WTC11 (cell line): Measurements from ENCODE around the gene BBS9.

Source experiments
- E2F4 ChIP-seq: sonication (generic); formaldehyde crosslinking; IDR thresholded peaks from 2 replicates; pipeline ENCODE4 v1.8.1; 2022; ENCODE audit warnings: low read depth, mild to moderate bottlenecking, moderate library complexity, missing genetic modification reagents, borderline replicate concordance
- ETV6 ChIP-seq: sonication (generic); formaldehyde crosslinking; IDR thresholded peaks from 2 replicates; pipeline ENCODE4 v1.8.1; 2022; ENCODE audit warnings: mild to moderate bottlenecking, missing genetic modification reagents
- FOXJ3 ChIP-seq: sonication (generic); formaldehyde crosslinking; IDR thresholded peaks from 2 replicates; pipeline ENCODE4 v1.9.0; 2021; ENCODE audit warnings: missing genetic modification reagents, mild to moderate bottlenecking, borderline replicate concordance
- FOXP1 ChIP-seq: sonication (generic); formaldehyde crosslinking; IDR thresholded peaks from 2 replicates; pipeline ENCODE4 v1.8.0; 2022; ENCODE audit warnings: missing genetic modification reagents, mild to moderate bottlenecking, moderate library complexity, borderline replicate concordance
- MYBL2 ChIP-seq: sonication (generic); formaldehyde crosslinking; IDR thresholded peaks from 2 replicates; pipeline ENCODE4 v1.8.1; 2023; ENCODE audit warnings: mild to moderate bottlenecking, moderate library complexity, missing genetic modification reagents
- TEAD4 ChIP-seq: sonication (generic); formaldehyde crosslinking; IDR thresholded peaks from 2 replicates; pipeline ENCODE4 v1.8.0; 2022; ENCODE audit warnings: mild to moderate bottlenecking, missing genetic modification reagents
- ZNF263 ChIP-seq: sonication (generic); formaldehyde crosslinking; IDR thresholded peaks from 2 replicates; pipeline ENCODE4 v1.8.1; 2022; ENCODE audit warnings: low read depth, mild to moderate bottlenecking, moderate library complexity, missing genetic modification reagents
- ZSCAN18 ChIP-seq: fragments of 250-450 bp; sonication (Bioruptor Pico); IDR thresholded peaks from 2 replicates; pipeline ENCODE4 v2.1.2; 2022; ENCODE audit warnings: mild to moderate bottlenecking, moderate library complexity
- TF ChIP-seq, protein P1 (sequence below): fragments of 200-600 bp; IDR thresholded peaks from 2 replicates; pipeline ENCODE4 v1.8.0; 2022; ENCODE audit warnings: antibody characterized with exemption
- TF ChIP-seq, protein P2 (sequence below): sonication (generic); formaldehyde crosslinking; IDR thresholded peaks from 2 replicates; pipeline ENCODE4 v1.8.0; 2022; ENCODE audit warnings: mild to moderate bottlenecking, missing genetic modification reagents
- TF ChIP-seq, protein P3 (sequence below): sonication (generic); formaldehyde crosslinking; IDR thresholded peaks from 2 replicates; pipeline ENCODE4 v1.8.0; 2023; ENCODE audit warnings: mild to moderate bottlenecking, missing genetic modification reagents
- TF ChIP-seq, protein P4 (sequence below): sonication (generic); formaldehyde crosslinking; IDR thresholded peaks from 2 replicates; pipeline ENCODE4 v1.8.0; 2022; ENCODE audit warnings: missing genetic modification reagents

DNA sequence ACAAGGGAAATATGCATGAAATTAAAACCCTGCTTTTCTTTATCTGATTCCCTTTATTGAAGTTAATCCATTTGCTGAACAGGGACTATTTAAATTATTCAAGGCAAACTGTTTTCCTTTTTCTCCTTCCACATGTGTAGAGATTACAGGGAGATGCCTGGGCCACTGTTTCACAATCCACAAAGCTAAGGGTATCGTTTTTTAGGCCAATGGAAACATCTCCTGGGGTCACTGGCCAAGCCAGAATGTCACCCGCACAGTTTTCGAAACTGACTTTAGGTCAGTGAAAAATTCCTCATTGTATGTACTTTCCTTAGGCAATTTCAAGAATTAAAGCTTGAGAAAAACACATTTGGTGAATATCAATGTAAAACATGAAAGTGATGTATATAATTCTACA, 516.8 kb downstream of the BBS9 start:
- TF ChIP-seq, protein P1, sequence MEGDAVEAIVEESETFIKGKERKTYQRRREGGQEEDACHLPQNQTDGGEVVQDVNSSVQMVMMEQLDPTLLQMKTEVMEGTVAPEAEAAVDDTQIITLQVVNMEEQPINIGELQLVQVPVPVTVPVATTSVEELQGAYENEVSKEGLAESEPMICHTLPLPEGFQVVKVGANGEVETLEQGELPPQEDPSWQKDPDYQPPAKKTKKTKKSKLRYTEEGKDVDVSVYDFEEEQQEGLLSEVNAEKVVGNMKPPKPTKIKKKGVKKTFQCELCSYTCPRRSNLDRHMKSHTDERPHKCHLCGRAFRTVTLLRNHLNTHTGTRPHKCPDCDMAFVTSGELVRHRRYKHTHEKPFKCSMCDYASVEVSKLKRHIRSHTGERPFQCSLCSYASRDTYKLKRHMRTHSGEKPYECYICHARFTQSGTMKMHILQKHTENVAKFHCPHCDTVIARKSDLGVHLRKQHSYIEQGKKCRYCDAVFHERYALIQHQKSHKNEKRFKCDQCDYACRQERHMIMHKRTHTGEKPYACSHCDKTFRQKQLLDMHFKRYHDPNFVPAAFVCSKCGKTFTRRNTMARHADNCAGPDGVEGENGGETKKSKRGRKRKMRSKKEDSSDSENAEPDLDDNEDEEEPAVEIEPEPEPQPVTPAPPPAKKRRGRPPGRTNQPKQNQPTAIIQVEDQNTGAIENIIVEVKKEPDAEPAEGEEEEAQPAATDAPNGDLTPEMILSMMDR: no peak
- no peak for TF ChIP-seq FOXJ3
- TF ChIP-seq, protein P2, sequence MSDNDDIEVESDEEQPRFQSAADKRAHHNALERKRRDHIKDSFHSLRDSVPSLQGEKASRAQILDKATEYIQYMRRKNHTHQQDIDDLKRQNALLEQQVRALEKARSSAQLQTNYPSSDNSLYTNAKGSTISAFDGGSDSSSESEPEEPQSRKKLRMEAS (CRISPR knock-in tag): no peak
- TF ChIP-seq ZSCAN18: no peak
- no peak for TF ChIP-seq TEAD4 (CRISPR knock-in tag)
- no peak for TF ChIP-seq ZNF263 (CRISPR knock-in tag)
- TF ChIP-seq E2F4 (CRISPR knock-in tag): no peak
- TF ChIP-seq, protein P3, sequence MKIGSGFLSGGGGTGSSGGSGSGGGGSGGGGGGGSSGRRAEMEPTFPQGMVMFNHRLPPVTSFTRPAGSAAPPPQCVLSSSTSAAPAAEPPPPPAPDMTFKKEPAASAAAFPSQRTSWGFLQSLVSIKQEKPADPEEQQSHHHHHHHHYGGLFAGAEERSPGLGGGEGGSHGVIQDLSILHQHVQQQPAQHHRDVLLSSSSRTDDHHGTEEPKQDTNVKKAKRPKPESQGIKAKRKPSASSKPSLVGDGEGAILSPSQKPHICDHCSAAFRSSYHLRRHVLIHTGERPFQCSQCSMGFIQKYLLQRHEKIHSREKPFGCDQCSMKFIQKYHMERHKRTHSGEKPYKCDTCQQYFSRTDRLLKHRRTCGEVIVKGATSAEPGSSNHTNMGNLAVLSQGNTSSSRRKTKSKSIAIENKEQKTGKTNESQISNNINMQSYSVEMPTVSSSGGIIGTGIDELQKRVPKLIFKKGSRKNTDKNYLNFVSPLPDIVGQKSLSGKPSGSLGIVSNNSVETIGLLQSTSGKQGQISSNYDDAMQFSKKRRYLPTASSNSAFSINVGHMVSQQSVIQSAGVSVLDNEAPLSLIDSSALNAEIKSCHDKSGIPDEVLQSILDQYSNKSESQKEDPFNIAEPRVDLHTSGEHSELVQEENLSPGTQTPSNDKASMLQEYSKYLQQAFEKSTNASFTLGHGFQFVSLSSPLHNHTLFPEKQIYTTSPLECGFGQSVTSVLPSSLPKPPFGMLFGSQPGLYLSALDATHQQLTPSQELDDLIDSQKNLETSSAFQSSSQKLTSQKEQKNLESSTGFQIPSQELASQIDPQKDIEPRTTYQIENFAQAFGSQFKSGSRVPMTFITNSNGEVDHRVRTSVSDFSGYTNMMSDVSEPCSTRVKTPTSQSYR (CRISPR knock-in tag): no peak
- TF ChIP-seq MYBL2 (CRISPR knock-in tag): no peak
- TF ChIP-seq FOXP1 (CRISPR knock-in tag): no peak
- TF ChIP-seq, protein P4, sequence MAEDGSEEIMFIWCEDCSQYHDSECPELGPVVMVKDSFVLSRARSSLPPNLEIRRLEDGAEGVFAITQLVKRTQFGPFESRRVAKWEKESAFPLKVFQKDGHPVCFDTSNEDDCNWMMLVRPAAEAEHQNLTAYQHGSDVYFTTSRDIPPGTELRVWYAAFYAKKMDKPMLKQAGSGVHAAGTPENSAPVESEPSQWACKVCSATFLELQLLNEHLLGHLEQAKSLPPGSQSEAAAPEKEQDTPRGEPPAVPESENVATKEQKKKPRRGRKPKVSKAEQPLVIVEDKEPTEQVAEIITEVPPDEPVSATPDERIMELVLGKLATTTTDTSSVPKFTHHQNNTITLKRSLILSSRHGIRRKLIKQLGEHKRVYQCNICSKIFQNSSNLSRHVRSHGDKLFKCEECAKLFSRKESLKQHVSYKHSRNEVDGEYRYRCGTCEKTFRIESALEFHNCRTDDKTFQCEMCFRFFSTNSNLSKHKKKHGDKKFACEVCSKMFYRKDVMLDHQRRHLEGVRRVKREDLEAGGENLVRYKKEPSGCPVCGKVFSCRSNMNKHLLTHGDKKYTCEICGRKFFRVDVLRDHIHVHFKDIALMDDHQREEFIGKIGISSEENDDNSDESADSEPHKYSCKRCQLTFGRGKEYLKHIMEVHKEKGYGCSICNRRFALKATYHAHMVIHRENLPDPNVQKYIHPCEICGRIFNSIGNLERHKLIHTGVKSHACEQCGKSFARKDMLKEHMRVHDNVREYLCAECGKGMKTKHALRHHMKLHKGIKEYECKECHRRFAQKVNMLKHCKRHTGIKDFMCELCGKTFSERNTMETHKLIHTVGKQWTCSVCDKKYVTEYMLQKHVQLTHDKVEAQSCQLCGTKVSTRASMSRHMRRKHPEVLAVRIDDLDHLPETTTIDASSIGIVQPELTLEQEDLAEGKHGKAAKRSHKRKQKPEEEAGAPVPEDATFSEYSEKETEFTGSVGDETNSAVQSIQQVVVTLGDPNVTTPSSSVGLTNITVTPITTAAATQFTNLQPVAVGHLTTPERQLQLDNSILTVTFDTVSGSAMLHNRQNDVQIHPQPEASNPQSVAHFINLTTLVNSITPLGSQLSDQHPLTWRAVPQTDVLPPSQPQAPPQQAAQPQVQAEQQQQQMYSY (CRISPR knock-in tag): no peak
- no peak for TF ChIP-seq ETV6 (CRISPR knock-in tag)
